RWPE1 (cell line): ENCODE measurements around the gene KCNK16.

Experiments used
- CTCF ChIA-PET: fragments of 350-600 bp; sonication (Branson Sonifier 250); formaldehyde crosslinking; extraction: SDS; loops from one replicate; lab custom pipeline; 2021; lab: Yijun Ruan, JAX
- POLR2A ChIA-PET: fragments of 400-600 bp; formaldehyde crosslinking; extraction: SDS; loops from one replicate; lab custom pipeline; 2020; ENCODE audit warnings: antibody characterized with exemption; ENCODE audit not compliant: low non-redundant PET; lab: Yijun Ruan, JAX
- DNase-seq: peaks from one replicate; pipeline ENCODE4 v3.0.0; 2012; ENCODE audit warnings: low spot score
- H3K27ac ChIP-seq: fragments of 450-650 bp; 2 replicates; pipeline ENCODE4 v1.5.1; 2017
- TF ChIP-seq, protein P1 (sequence below): fragments of 450-650 bp; conservative IDR thresholded peaks from 2 replicates; pipeline ENCODE4 v1.5.1; 2017; ENCODE audit warnings: low read depth, mild to moderate bottlenecking

The KCNK16 gene

DNA sequence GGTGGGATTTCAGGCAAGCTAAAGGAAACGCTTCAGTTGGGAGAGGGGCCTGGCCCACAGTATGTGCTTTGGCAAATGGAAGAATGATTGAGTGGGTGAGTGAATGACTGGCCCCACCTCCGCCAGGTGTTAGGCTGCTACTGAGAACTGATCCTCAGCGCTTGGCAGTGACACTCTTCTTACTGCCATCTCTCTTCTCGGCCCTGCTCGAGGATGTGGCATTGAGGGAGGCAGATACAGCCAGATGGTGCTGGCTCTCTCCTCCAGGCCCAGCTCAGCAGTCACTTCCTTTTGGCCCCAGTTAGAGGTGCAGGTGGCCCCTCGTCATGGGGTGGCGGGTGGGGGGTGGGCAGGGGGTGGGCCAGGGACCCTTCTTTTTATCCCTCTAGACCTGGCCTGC is 54.3 kb downstream of the KCNK16 start:
- DNase-seq = no peak
- POLR2A ChIA-PET = no interaction called here
- TF ChIP-seq, protein P1, sequence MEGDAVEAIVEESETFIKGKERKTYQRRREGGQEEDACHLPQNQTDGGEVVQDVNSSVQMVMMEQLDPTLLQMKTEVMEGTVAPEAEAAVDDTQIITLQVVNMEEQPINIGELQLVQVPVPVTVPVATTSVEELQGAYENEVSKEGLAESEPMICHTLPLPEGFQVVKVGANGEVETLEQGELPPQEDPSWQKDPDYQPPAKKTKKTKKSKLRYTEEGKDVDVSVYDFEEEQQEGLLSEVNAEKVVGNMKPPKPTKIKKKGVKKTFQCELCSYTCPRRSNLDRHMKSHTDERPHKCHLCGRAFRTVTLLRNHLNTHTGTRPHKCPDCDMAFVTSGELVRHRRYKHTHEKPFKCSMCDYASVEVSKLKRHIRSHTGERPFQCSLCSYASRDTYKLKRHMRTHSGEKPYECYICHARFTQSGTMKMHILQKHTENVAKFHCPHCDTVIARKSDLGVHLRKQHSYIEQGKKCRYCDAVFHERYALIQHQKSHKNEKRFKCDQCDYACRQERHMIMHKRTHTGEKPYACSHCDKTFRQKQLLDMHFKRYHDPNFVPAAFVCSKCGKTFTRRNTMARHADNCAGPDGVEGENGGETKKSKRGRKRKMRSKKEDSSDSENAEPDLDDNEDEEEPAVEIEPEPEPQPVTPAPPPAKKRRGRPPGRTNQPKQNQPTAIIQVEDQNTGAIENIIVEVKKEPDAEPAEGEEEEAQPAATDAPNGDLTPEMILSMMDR = no peak
- CTCF ChIA-PET = no interaction called here
- no peak overlapping the region for H3K27ac ChIP-seq

DNA sequence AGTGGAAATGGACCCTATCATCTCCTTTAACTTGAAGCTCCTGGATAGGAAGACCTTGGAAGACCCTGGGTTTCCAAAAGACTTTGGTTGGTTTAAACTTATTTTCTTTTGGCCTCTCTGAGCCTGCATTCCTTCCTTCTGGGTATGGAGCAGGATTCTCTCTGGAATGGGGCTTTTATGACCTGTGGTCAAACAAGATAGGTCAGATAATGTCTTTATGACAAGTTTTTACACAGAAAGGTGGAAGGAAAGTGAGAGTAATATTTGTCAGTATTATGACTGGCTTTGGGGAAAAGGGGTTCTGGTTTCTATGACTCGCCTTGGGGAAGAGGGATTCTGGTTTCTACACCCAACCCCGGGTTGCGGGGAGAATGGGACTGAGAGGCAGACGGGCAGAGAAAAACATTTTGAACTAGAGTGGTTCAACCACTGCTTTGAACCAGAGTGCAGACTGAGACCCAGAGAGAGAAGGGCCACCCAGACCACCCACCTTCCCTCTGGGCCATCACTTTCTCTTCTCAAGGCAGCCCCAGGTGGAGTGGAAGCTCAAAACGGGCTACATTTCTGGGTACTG is 55.6 kb downstream of the KCNK16 start:
- CTCF ChIA-PET = interaction anchor here (0.6 kb wide), 1 partner anchor 827 kb away, joined by 3 read pairs; no protein-coding TSS in a partner anchor
- DNase-seq = no peak
- POLR2A ChIA-PET = no interaction called here

DNA sequence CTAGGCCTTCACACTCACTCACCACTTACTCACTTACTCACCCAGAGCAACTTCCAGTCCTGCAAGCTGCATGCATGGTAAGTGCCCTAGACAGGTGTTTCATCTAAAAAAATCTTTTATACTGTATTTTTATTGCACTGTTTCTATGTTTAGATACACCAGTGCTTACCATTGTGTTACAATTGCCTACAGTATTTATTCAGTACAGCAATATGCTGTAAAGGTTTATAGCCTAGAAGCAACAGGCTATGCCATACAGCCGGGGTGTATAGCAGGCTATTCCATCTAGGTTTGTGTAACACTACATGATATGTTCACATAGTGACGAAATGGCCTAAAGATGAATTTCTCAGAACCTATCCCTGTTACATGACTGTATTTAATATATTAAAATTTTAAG is 56.1 kb downstream of the KCNK16 start:
- no peak for DNase-seq
- no peak overlapping the region for H3K27ac ChIP-seq
- TF ChIP-seq, protein P1 = no peak
- ChIA-PET POLR2A (no interaction called here), CTCF (no interaction called here)

More for the DNA sequence above, 55.6 kb downstream of the KCNK16 start:
- no peak overlapping the region for H3K27ac ChIP-seq
- TF ChIP-seq, protein P1 = no peak
